GM12864 (cell line): ENCODE measurements around the gene NACA2.

Source experiments
- DNase-seq: peaks from one replicate; pipeline ENCODE4 v3.0.0-alpha.2; 2011; ENCODE audit warnings: low read depth
- H3K4me3 ChIP-seq: 2 replicates; pipeline ENCODE4 v1.5.1; 2011; ENCODE audit warnings: mild to moderate bottlenecking, low read depth, low read length, control low read depth
- CTCF ChIP-seq: IDR thresholded peaks from 2 replicates; pipeline ENCODE4 v1.5.1; 2011; ENCODE audit warnings: low read depth, mild to moderate bottlenecking, moderate library complexity, low read length, control low read depth, inconsistent platforms; ENCODE audit errors: missing control alignments

NACA2 gene

GRCh38 chr17:61584866-61585265 is 6.2 kb downstream of the NACA2 start:
- TF ChIP-seq CTCF = no peak
- H3K4me3 ChIP-seq = no peak overlapping the region
- DNase-seq = no peak

GRCh38 chr17:61584266-61584665 is 6.8 kb downstream of the NACA2 start:
- no peak for TF ChIP-seq CTCF
- no peak for DNase-seq
- no peak overlapping the region for H3K4me3 ChIP-seq

GRCh38 chr17:61583660-61584264 is 7.3 kb downstream of the NACA2 start:
- no peak for TF ChIP-seq CTCF
- DNase-seq = no peak
- no peak overlapping the region for H3K4me3 ChIP-seq

GRCh38 chr17:61583242-61583641 is 7.8 kb downstream of the NACA2 start:
- peak; percentile 26 for TF ChIP-seq CTCF
- no peak for DNase-seq

GRCh38 chr17:61582593-61582992 is 8.4 kb downstream of the NACA2 start:
- no peak overlapping the region for H3K4me3 ChIP-seq
- DNase-seq = no peak
- TF ChIP-seq CTCF = no peak

More at GRCh38 chr17:61583242-61583641, 7.8 kb downstream of the NACA2 start:
- H3K4me3 ChIP-seq = no peak overlapping the region

GRCh38 chr17:61581611-61582349 is 9.2 kb downstream of the NACA2 start:
- no peak for DNase-seq
- no peak overlapping the region for H3K4me3 ChIP-seq
- no peak for TF ChIP-seq CTCF

- no peak for TF ChIP-seq CTCF
- DNase-seq = no peak
- H3K4me3 ChIP-seq = no peak overlapping the region
Observed at GRCh38 chr17:61580502-61580901, 10.5 kb downstream of the NACA2 start.
